HG03103 (cell line): ENCODE results near the gene RAP1B.

Experiments
- ATAC-seq: cut with Tn5 transposase; IDR thresholded peaks from one replicate; pipeline ENCODE4 v1.9.1; 2021; ENCODE audit warnings: low read depth; ENCODE audit not compliant: unreplicated experiment

Gene RAP1B

GRCh38 chr12:68686595-68687521, 76.2 kb downstream of the RAP1B start, which contains the start of gene NUP107:
Gene NUP107, plus strand, starts transcription at chr12:68686978. Its CDS starts 88 bp downstream, at chr12:68687066.
- ATAC-seq = peak; percentile 98

GRCh38 chr12:68695454-68695853, 84.8 kb downstream of the RAP1B start:
- no peak for ATAC-seq

DNA sequence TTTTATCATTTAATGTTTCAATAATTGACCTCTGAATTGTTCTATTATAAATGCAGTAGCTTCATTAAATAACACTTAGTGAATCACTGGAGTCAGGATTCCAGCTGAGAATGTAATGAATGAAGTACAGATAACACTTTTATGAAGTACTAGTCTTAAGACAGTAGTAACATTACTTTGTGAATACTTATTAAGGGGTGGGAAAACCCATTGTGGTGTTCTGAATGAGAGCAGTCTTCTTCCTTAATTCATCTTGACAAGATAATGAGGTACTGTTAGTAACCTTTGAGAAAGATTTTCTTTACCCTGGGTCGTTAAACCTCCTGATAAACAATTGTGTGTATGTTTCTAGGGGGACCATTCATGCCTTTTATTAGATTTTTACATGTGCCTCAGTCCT, 88.8 kb downstream of the RAP1B start:
- ATAC-seq = no peak
